ENCODE data around the gene SH2D7.

GRCh38 chr15:78105476-78106241 lies 13.3 kb downstream of the SH2D7 start:
- TF ChIP-seq POLR2A (IDR thresholded peaks at IDR 0.05; ENCODE audit: low read depth, low read length): no peak
- TF ChIP-seq, protein P1, sequence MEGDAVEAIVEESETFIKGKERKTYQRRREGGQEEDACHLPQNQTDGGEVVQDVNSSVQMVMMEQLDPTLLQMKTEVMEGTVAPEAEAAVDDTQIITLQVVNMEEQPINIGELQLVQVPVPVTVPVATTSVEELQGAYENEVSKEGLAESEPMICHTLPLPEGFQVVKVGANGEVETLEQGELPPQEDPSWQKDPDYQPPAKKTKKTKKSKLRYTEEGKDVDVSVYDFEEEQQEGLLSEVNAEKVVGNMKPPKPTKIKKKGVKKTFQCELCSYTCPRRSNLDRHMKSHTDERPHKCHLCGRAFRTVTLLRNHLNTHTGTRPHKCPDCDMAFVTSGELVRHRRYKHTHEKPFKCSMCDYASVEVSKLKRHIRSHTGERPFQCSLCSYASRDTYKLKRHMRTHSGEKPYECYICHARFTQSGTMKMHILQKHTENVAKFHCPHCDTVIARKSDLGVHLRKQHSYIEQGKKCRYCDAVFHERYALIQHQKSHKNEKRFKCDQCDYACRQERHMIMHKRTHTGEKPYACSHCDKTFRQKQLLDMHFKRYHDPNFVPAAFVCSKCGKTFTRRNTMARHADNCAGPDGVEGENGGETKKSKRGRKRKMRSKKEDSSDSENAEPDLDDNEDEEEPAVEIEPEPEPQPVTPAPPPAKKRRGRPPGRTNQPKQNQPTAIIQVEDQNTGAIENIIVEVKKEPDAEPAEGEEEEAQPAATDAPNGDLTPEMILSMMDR (IDR thresholded peaks at IDR 0.05; ENCODE audit: extremely low read depth in 1 of 2, insufficient read depth in 1 of 2, low read depth in 1 of 2, low read length in 2 of 2): no peak
- peak; percentile 66 for TF ChIP-seq POLR2AphosphoS5 (IDR thresholded peaks at IDR 0.05; ENCODE audit: insufficient read depth, low read depth, low read length)
- peak; percentile 14 for TF ChIP-seq GATA2 (IDR thresholded peaks at IDR 0.05; ENCODE audit: insufficient read depth, insufficient read length, low read depth, low read length)
